ENCODE measurements around the gene PDIK1L. TPM values are rescaled to one million over a fixed set of nuclear protein-coding genes. Genes with fewer than 3 reads are reported as not detected.
A peak's percentile ranks its signal among the peaks of the same experiment; 100 is the strongest.

The PDIK1L gene
- total RNA-seq, 4 donors from 2014 or later: 5.1 to 6.4 (median 5.7) TPM

GRCh38 chr1:26094076-26094669 is 17.5 kb upstream of the PDIK1L start:
- H3K4me1 ChIP-seq: peaks cover 6 to 15% (median 10%) of the 10 kb centered on the region in 4 donors
- TF ChIP-seq POLR2A (IDR thresholded peaks at IDR 0.05; ENCODE audit: low read depth) (no peak), CTCF (IDR thresholded peaks at IDR 0.05) (no peak), POLR2AphosphoS5 (IDR thresholded peaks at IDR 0.05) (no peak), EP300 (IDR thresholded peaks at IDR 0.05) (no peak)
- H3K9me3 ChIP-seq: no peaks in the 10 kb centered on the region
- H3K27ac ChIP-seq (replicated peaks in 1 of 4): peak overlapping the region in 2 of 4 donors; percentile 5 to 12
- 31% methylated on average over 11 of the region's 11 CpGs for WGBS
- no peak overlapping the region for H3K4me3 ChIP-seq
- peaks cover 0 to 59% (median 5%) of the 10 kb centered on the region in 4 donors for H3K27me3 ChIP-seq
- intact Hi-C loops (cut with DNase I): no loop called here
- DNase-seq (ENCODE audit: extremely low spot score): no peak
- no peaks in the 10 kb centered on the region for H3K36me3 ChIP-seq

- intact Hi-C loops (cut with DNase I): no loop called here
- no peak for DNase-seq (ENCODE audit: extremely low spot score)
- no peak overlapping the region for H3K4me3 ChIP-seq
- H3K27ac ChIP-seq (replicated peaks in 1 of 4): peak overlapping the region in 2 of 4 donors; percentile 5 to 36
- peaks cover 0 to 53% (median 5%) of the 10 kb centered on the region in 4 donors for H3K27me3 ChIP-seq
- no peaks in the 10 kb centered on the region for H3K9me3 ChIP-seq
- H3K4me1 ChIP-seq: peaks cover 6 to 15% (median 10%) of the 10 kb centered on the region in 4 donors
- TF ChIP-seq POLR2AphosphoS5 (IDR thresholded peaks at IDR 0.05) (peak; percentile 36 to 40), EP300 (IDR thresholded peaks at IDR 0.05) (peak; percentile 32), CTCF (IDR thresholded peaks at IDR 0.05) (no peak), POLR2A (IDR thresholded peaks at IDR 0.05; ENCODE audit: low read depth) (peak; percentile 2)
- no peaks in the 10 kb centered on the region for H3K36me3 ChIP-seq
- 49% methylated on average over 12 of the region's 17 CpGs for WGBS
Observed at GRCh38 chr1:26094677-26095383, 16.8 kb upstream of the PDIK1L start.

- no peak overlapping the region for H3K4me3 ChIP-seq
- H3K36me3 ChIP-seq: no peaks in the 10 kb centered on the region
- TF ChIP-seq EP300 (IDR thresholded peaks at IDR 0.05): no peak
- no peak for TF ChIP-seq POLR2A (IDR thresholded peaks at IDR 0.05; ENCODE audit: low read depth)
- no peak for TF ChIP-seq CTCF (IDR thresholded peaks at IDR 0.05)
- no peak for TF ChIP-seq POLR2AphosphoS5 (IDR thresholded peaks at IDR 0.05)
- DNase-seq (ENCODE audit: extremely low spot score): no peak
- peaks cover 6 to 15% (median 10%) of the 10 kb centered on the region in 4 donors for H3K4me1 ChIP-seq
- intact Hi-C loops (cut with DNase I): no loop called here
- WGBS: 83% methylated on average over 2 of the region's 2 CpGs
- no peaks in the 10 kb centered on the region for H3K9me3 ChIP-seq
- H3K27me3 ChIP-seq: peaks cover 0 to 37% (median 5%) of the 10 kb centered on the region in 4 donors
- no peak overlapping the region for H3K27ac ChIP-seq (replicated peaks in 1 of 4)
Observed at GRCh38 chr1:26096471-26096870, 15.2 kb upstream of the PDIK1L start.

- H3K4me3 ChIP-seq: no peak overlapping the region
- no peak overlapping the region for H3K27ac ChIP-seq (replicated peaks in 1 of 4)
- TF ChIP-seq EP300 (IDR thresholded peaks at IDR 0.05) (no peak), POLR2A (IDR thresholded peaks at IDR 0.05; ENCODE audit: low read depth) (no peak), POLR2AphosphoS5 (IDR thresholded peaks at IDR 0.05) (no peak), CTCF (IDR thresholded peaks at IDR 0.05) (no peak)
- H3K36me3 ChIP-seq: no peaks in the 10 kb centered on the region
- intact Hi-C loops (cut with DNase I): no loop called here
- peaks cover 6 to 15% (median 10%) of the 10 kb centered on the region in 4 donors for H3K4me1 ChIP-seq
- DNase-seq (ENCODE audit: extremely low spot score): no peak
- H3K9me3 ChIP-seq: no peaks in the 10 kb centered on the region
- peaks cover 0 to 26% (median 1%) of the 10 kb centered on the region in 4 donors for H3K27me3 ChIP-seq
Observed at GRCh38 chr1:26097696-26098095, 13.9 kb upstream of the PDIK1L start.
